GM10266 (cell line): ENCODE measurements around the gene RNPEPL1.

Source experiments
- DNase-seq: peaks from one replicate; pipeline ENCODE4 v3.0.0; 2012; ENCODE audit errors: extremely low spot score
- TF ChIP-seq, protein P1 (sequence below): IDR thresholded peaks from 2 replicates; pipeline ENCODE4 v1.5.1; 2012; ENCODE audit warnings: mild to moderate bottlenecking, low read depth; ENCODE audit not compliant: control insufficient read depth, insufficient read depth; ENCODE audit errors: missing control alignments

The RNPEPL1 gene

DNA sequence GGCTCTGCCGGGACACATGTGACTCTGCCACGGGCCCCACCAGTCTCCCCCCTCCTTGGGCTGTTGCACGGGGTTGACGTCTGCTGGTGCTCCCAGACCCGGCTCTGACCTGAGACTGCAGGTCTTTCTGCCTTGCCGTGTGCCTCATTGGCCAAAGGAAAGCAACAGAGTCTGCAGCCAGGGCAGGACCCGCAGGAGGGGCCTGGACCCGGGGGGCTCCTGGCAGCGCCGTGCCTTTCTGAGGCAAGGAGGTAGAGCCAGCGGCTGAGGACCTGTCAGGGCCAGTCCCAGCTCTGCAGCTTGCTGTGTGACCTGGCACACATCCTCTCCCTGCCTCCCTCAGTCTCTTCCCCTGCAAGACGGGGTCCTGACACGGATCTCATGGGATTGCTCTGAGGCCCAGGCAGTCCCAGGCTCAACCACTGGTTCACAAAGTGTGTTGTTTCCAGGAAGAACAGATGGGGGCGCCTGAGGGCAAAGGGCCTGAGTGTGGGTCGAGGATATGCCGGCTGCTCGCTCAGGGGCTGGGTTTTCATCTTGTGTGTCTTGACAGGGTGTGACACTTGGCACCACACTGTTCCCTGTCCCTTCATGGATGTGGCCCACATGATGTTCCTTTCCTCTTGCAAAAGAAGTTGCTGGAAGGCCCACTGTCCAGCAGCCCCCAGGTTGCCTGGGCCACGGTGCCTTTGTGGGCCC is 27.2 kb downstream of the RNPEPL1 start:
- TF ChIP-seq, protein P1, sequence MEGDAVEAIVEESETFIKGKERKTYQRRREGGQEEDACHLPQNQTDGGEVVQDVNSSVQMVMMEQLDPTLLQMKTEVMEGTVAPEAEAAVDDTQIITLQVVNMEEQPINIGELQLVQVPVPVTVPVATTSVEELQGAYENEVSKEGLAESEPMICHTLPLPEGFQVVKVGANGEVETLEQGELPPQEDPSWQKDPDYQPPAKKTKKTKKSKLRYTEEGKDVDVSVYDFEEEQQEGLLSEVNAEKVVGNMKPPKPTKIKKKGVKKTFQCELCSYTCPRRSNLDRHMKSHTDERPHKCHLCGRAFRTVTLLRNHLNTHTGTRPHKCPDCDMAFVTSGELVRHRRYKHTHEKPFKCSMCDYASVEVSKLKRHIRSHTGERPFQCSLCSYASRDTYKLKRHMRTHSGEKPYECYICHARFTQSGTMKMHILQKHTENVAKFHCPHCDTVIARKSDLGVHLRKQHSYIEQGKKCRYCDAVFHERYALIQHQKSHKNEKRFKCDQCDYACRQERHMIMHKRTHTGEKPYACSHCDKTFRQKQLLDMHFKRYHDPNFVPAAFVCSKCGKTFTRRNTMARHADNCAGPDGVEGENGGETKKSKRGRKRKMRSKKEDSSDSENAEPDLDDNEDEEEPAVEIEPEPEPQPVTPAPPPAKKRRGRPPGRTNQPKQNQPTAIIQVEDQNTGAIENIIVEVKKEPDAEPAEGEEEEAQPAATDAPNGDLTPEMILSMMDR = peak; percentile 55
- DNase-seq = peak; percentile 70

DNA sequence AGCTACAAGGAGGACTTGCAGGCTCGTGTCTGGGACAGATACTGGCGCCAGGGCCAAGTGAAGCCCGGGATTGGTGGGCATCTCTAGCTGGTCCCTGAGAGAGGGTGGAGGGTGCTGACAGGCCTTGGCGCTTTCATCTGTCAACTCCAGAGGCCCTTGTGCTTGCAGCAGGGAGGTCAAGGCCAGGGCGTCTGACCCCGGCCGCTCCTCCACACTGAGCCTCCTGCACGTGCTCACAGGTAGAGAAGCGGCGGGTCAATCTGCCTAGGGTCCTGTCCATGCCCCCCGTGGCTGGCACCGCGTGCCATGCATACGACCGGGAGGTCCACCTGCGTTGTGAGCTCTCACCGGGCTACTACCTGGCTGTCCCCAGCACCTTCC is 27.8 kb downstream of the RNPEPL1 start:
- TF ChIP-seq, protein P1 = no peak
- no peak for DNase-seq

DNA sequence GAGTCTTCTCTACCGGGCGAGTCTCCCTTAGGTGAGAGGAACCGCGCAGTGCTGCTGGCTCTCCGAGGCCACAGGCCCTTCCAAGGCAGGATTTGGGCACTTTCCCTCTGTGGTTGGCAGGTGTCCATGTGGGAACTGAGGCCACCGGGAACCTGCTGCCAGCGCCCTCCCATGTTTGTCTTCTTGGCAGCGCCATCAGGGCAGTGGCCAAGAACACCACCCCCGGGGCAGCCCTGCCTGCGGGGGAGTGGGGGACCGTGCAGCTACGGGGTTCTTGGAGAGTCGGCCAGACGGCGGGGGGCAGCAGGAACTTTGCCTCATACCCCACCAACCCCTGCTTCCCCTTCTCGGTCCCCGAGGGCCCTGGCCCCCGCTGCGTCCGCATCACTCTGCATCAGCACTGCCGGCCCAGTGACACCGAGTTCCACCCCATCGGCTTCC is 28.2 kb downstream of the RNPEPL1 start:
- TF ChIP-seq, protein P1 = no peak
- DNase-seq = no peak

DNA sequence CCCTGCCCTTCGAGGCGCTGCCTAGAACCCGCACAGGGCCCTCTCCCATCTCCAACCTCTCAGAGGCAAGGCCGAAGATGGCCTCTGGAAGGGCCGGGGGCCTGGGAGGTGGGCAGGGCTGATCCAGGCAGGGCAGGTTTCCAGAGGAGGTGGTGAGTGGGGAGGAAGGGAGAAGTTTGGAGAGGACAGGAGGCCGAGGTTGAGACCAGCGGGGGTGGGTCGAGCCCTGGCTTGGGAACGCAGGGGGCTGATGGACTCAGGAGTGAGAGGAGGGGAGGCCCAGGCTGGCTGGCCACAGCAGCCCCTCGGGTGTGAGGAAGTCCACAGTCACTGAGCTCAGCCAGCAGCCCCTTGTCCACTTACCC is 28.8 kb downstream of the RNPEPL1 start:
- no peak for DNase-seq
- TF ChIP-seq, protein P1 = no peak

DNA sequence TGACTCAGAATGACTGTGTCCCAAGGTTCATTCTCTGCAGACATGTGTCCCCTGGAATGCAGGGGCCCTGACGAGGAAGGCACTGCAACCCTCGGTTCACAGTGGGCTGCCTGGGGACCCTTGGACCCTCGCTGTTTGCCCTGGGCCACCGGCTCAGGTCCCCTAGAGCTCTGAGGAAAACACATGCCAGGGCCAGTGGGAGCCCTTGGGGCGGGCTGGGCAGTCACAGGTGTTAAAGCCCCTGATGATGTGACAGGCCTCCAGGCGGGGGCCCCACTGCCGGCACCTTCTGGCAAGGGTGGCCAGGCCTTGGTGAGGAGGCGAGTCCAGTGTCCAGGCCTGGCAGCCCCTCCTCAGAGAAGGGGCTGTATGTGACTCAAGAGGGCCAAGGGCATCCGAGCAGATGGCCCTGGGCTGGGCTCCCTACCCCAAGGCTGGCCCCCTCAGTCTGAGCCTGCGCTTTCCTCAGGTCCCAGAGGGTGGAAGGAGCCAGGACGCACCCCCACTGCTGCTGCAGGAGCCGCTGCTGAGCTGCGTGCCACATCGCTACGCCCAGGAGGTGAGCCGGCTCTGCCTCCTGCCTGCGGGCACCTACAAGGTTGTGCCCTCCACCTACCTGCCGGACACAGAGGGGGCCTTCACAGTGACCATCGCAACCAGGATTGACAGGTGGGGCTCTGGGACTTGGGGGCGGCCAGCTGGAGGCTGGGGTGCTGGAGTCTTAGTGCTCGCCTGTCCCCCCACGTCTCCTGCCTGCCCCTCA is 29.3 kb downstream of the RNPEPL1 start:
- no peak for DNase-seq
- TF ChIP-seq, protein P1 = no peak

DNA sequence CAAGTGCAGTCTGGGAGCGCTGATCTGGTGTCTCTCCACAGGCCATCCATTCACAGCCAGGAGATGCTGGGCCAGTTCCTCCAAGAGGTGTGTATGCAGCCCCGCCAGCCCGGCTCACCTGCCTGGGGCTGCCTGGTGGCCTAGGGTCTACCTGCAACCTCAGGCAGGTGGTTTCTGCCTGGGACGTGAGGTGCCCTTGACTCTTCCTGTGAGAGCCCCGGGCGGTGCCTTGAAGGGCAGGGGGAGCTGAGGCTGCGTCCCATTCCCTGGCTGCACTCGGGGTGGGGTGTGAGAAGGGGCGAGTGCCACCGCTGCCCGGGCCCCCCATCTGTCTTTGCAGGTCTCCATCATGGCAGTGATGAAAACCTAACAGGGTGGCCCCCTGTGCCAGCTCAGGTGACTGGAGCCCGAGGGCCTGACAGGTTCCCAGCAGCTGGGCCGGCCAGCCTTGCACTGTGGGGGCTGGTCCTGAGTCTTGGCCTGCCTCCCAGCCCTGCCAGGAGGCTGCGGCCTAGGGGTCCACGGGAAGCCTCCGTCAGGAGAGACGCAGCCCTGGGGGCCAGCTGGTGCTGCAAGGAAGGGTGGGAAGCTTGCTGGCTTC is 30.1 kb downstream of the RNPEPL1 start:
- no peak for DNase-seq
- TF ChIP-seq, protein P1 = no peak
